ENCODE results near the gene AKT3. TPM values are rescaled to one million over a fixed set of nuclear protein-coding genes. Genes with fewer than 3 reads are reported as not detected.

Gene AKT3
- polyA plus RNA-seq, 3 donors: 0.81 to 1.7 (median 1.4) TPM

- Mint-ChIP-seq H3K9me3 (peaks cover 0 to 3% (median 0%) of the 10 kb centered on the region in 7 donors), H3K27me3 (ENCODE audit: low read depth in 3 of 3) (no peaks in the 10 kb centered on the region), H3K4me1 (peaks cover 5% of the 10 kb centered on the region), H3K4me3 (no peak overlapping the region), H3K27ac (no peak overlapping the region), H3K36me3 (no peaks in the 10 kb centered on the region)
- no peak overlapping the region for H2AFZ ChIP-seq (ENCODE audit: insufficient read depth, low read depth, low read length, poor library complexity, severe bottlenecking)
- no CpG with 5 or more reads among the region's 2 CpGs for WGBS (ENCODE audit: insufficient coverage)
- no peak overlapping the region for H3K27ac ChIP-seq (ENCODE audit: low read depth in 1 of 2, low read length in 2 of 2)
- intact Hi-C loops (cut with micrococcal nuclease): no loop called here
- H3K36me3 ChIP-seq (replicated peaks in 1 of 2; ENCODE audit: control insufficient read depth in 1 of 2, insufficient read depth in 2 of 2, low read length in 2 of 2): no peaks in the 10 kb centered on the region
- no peak overlapping the region for H3K4me2 ChIP-seq (replicated peaks; ENCODE audit: extremely low read depth, low read length, poor library complexity, severe bottlenecking)
- H3K27me3 ChIP-seq (ENCODE audit: control insufficient read depth in 2 of 2, insufficient read depth in 2 of 2, low read length in 2 of 2): no peaks in the 10 kb centered on the region
- H4K20me1 ChIP-seq (ENCODE audit: insufficient read depth, low read length): no peaks in the 10 kb centered on the region
- no peak overlapping the region for H3K4me3 ChIP-seq (replicated peaks in 1 of 3; ENCODE audit: low read depth in 2 of 3, low read length in 3 of 3)
- no peak for TF ChIP-seq CTCF (IDR thresholded peaks at IDR 0.05)
- no peak overlapping the region for H3K9ac ChIP-seq (ENCODE audit: insufficient read depth, low read length, poor library complexity, severe bottlenecking)
- H3K4me1 ChIP-seq (ENCODE audit: control insufficient read depth in 1 of 2, insufficient read depth in 2 of 2, low read length in 2 of 2): no peaks in the 10 kb centered on the region
- H3K9me3 ChIP-seq (replicated peaks in 1 of 2; ENCODE audit: control insufficient read depth in 1 of 2, insufficient read depth in 1 of 2, low read length in 2 of 2): no peaks in the 10 kb centered on the region
- DNase-seq: no peak
- no peaks in the 10 kb centered on the region for H3K79me2 ChIP-seq (ENCODE audit: insufficient read depth, low read length)
Measured at GRCh38 chr1:243793298-243793697, 56.7 kb downstream of the AKT3 start.

GRCh38 chr1:243792891-243793290 lies 57.2 kb downstream of the AKT3 start:
- TF ChIP-seq CTCF (IDR thresholded peaks at IDR 0.05): no peak
- WGBS (ENCODE audit: insufficient coverage): 78% methylated on average over 2 of the region's 3 CpGs
- no peaks in the 10 kb centered on the region for H3K27me3 Mint-ChIP-seq (ENCODE audit: low read depth in 3 of 3)
- no peak overlapping the region for H3K4me2 ChIP-seq (replicated peaks; ENCODE audit: extremely low read depth, low read length, poor library complexity, severe bottlenecking)
- peaks cover 0 to 3% (median 0%) of the 10 kb centered on the region in 7 donors for H3K9me3 Mint-ChIP-seq
- intact Hi-C loops (cut with micrococcal nuclease): no loop called here
- H3K79me2 ChIP-seq (ENCODE audit: insufficient read depth, low read length): no peaks in the 10 kb centered on the region
- H3K4me1 Mint-ChIP-seq: peaks cover 5% of the 10 kb centered on the region
- H3K27ac ChIP-seq (ENCODE audit: low read depth in 1 of 2, low read length in 2 of 2): no peak overlapping the region
- H3K9ac ChIP-seq (ENCODE audit: insufficient read depth, low read length, poor library complexity, severe bottlenecking): no peak overlapping the region
- H3K9me3 ChIP-seq (replicated peaks in 1 of 2; ENCODE audit: control insufficient read depth in 1 of 2, insufficient read depth in 1 of 2, low read length in 2 of 2): no peaks in the 10 kb centered on the region
- no peaks in the 10 kb centered on the region for H4K20me1 ChIP-seq (ENCODE audit: insufficient read depth, low read length)
- no peak overlapping the region for H3K4me3 ChIP-seq (replicated peaks in 1 of 3; ENCODE audit: low read depth in 2 of 3, low read length in 3 of 3)
- H3K4me3 Mint-ChIP-seq: no peak overlapping the region
- H3K27me3 ChIP-seq (ENCODE audit: control insufficient read depth in 2 of 2, insufficient read depth in 2 of 2, low read length in 2 of 2): no peaks in the 10 kb centered on the region
- H2AFZ ChIP-seq (ENCODE audit: insufficient read depth, low read depth, low read length, poor library complexity, severe bottlenecking): no peak overlapping the region
- DNase-seq: no peak
- no peak overlapping the region for H3K27ac Mint-ChIP-seq
- no peaks in the 10 kb centered on the region for H3K4me1 ChIP-seq (ENCODE audit: control insufficient read depth in 1 of 2, insufficient read depth in 2 of 2, low read length in 2 of 2)
- no peaks in the 10 kb centered on the region for H3K36me3 Mint-ChIP-seq
- no peaks in the 10 kb centered on the region for H3K36me3 ChIP-seq (replicated peaks in 1 of 2; ENCODE audit: control insufficient read depth in 1 of 2, insufficient read depth in 2 of 2, low read length in 2 of 2)

Measured in CD14-positive monocyte (primary cell).